Lower leg skin (tissue), 4 donors: ENCODE results near the gene DAAM1. TPM values are rescaled to one million over a fixed set of nuclear protein-coding genes. Genes with fewer than 3 reads are reported as not detected.

Experiments
- DNase-seq, 2 donors: peaks; one replicate each; pipeline ENCODE4 v3.0.0-alpha.2; 2019; ENCODE audit warnings: low spot score in 2 of 2
- H3K4me3 ChIP-seq: fragments of 200-600 bp; sonication (generic); 2 replicates; pipeline ENCODE4 v1.5.1; 2017; ENCODE audit warnings: mild to moderate bottlenecking, low read depth; ENCODE audit not compliant: poor library complexity, severe bottlenecking
- POLR2A ChIP-seq, 2 donors: fragments of 450-650 bp; IDR thresholded peaks; one replicate each; pipeline ENCODE4 v1.6.1; 2016 to 2017; ENCODE audit warnings: antibody characterized with exemption in 2 of 2, mild to moderate bottlenecking in 1 of 2, moderate library complexity in 1 of 2
- WGBS, 2 donors: methylation state at CpG; one replicate each; pipeline ENCODE4 v1.1.5; 2018; 5-methylcytosine and 5-hydroxymethylcytosine counted together
- intact Hi-C: fragments of 100-400 bp; cut with DNase I; formaldehyde crosslinking; loops from one replicate; pipeline ENCODE4 v1.15.0; 2023; ENCODE audit warnings: low total_unique reads
- total RNA-seq, 4 donors: library from RNA; depleted of rRNA; stranded (reverse); fragments of >200 nt; gene quantifications; one replicate each; pipeline ENCODE4 v1.1.0, GENCODE V29; 2016
- TF ChIP-seq, protein P1 (sequence below), 3 donors: fragments of 450-650 bp; IDR thresholded peaks; one replicate each; pipeline ENCODE4 v1.5.1; 2016; ENCODE audit warnings: antibody characterized with exemption in 3 of 3, mild to moderate bottlenecking in 3 of 3, moderate library complexity in 2 of 3

DAAM1 gene
- total RNA-seq, 4 donors from 2014 or later = 155 to 194 (median 183) TPM

DNA sequence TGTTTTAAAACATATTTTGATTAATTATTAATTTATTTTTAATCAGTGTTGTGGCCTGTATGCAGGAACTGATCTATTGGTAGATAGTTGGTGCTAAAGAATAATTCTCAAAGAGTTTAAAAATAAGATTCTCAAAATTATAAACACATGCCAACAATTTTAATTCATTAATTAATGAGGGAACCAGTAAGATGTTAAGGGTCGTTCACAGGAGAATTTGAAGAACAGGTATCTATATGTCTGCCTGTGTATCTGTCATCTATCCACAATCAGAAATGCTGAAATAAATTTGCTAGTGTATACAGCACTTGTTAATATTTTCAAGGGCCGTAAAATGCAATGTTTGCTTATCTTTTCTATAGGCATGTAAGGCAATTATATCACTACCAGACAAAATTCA, 18.4 kb downstream of the DAAM1 start:
- no peak for DNase-seq
- 94 to 96% methylated on average over 2 of the region's 2 CpGs for WGBS, 2 donors
- intact Hi-C loops = no loop called here
- TF ChIP-seq, protein P1, sequence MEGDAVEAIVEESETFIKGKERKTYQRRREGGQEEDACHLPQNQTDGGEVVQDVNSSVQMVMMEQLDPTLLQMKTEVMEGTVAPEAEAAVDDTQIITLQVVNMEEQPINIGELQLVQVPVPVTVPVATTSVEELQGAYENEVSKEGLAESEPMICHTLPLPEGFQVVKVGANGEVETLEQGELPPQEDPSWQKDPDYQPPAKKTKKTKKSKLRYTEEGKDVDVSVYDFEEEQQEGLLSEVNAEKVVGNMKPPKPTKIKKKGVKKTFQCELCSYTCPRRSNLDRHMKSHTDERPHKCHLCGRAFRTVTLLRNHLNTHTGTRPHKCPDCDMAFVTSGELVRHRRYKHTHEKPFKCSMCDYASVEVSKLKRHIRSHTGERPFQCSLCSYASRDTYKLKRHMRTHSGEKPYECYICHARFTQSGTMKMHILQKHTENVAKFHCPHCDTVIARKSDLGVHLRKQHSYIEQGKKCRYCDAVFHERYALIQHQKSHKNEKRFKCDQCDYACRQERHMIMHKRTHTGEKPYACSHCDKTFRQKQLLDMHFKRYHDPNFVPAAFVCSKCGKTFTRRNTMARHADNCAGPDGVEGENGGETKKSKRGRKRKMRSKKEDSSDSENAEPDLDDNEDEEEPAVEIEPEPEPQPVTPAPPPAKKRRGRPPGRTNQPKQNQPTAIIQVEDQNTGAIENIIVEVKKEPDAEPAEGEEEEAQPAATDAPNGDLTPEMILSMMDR (IDR thresholded peaks at IDR 0.05) = no peak
- no peak for TF ChIP-seq POLR2A (IDR thresholded peaks at IDR 0.05)
- no peak overlapping the region for H3K4me3 ChIP-seq

DNA sequence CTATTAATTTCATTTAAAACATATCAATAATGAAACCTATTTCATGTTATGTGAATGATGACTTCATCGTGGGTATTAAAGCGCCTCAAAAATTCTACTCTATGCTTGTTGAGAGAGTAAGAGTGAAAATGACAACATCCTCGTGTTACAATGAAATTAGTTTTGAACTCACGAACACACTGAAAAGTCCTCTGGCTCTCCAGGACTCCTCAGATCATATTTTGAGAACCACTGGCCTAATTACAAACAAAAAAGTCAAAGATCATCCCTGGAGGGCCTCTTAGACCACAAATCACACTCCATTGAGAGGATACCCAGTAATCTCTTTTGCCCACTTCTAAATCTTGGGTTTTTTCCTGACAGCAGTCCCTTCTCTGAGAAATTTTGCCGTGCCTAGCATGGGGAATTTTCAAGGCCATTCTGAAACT, 19.1 kb downstream of the DAAM1 start:
- no peak for TF ChIP-seq POLR2A (IDR thresholded peaks at IDR 0.05)
- TF ChIP-seq, protein P1 (IDR thresholded peaks at IDR 0.05) = no peak
- DNase-seq = no peak
- WGBS, 2 donors = 91 to 93% methylated on average over 5 of the region's 5 CpGs
- H3K4me3 ChIP-seq = no peak overlapping the region
- intact Hi-C loops = no loop called here

DNA sequence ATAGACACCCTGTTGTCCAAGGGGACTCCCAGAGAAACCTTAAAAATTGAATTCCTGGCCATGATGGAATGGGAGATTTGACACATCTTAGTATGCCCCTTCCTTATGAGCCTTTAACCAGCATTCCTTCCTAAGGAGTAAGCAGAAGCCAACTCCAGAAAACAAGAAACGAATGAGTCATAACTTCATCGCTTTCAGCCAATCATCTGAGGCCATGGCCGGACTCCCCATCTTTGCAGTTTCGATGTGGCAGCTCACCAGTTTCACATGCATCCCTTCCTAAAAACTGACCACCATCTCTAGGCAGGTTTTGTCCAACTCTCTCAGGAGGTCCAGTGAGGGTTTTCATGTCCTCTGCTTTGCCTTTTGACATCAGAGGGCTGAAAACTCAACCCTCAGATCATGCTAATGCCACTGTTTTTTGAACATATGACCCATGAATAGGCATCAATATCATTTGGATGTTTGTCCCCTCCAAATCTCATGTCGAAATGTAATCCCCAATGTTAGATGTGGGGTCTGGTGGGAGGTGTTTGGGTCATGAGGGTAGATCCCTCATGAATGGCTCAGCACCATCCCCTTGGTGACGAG, 19.9 kb downstream of the DAAM1 start:
- no peak for DNase-seq
- no peak overlapping the region for H3K4me3 ChIP-seq
- 88 to 90% methylated on average over 6 of the region's 6 CpGs for WGBS, 2 donors
- TF ChIP-seq POLR2A (IDR thresholded peaks at IDR 0.05) = no peak
- TF ChIP-seq, protein P1 (IDR thresholded peaks at IDR 0.05) = no peak
- intact Hi-C loops = no loop called here

DNA sequence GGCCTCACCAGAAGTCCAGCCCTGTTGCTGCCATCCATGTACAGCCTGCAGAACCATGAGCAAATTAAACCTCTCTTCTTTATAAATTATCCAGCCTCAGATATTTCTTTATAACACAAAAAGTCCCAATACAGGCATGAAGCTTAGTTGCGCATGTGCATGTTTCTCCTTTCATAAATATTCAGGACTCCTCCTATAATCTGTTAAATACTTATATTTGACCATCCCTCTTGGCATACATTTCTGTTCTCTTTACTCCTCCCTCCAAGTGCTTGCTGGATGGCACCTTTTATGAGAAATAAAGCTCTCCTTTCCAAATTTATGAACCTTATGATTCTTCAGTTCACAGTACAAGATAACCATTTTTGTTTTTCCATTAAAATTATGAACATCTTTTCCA, 20.5 kb downstream of the DAAM1 start:
- DNase-seq = no peak
- intact Hi-C loops = no loop called here
- no peak overlapping the region for H3K4me3 ChIP-seq
- WGBS, 2 donors = 96 to 97% methylated on average over 1 of the region's 1 CpG
- TF ChIP-seq, protein P1 (IDR thresholded peaks at IDR 0.05) = no peak
- TF ChIP-seq POLR2A (IDR thresholded peaks at IDR 0.05) = no peak

DNA sequence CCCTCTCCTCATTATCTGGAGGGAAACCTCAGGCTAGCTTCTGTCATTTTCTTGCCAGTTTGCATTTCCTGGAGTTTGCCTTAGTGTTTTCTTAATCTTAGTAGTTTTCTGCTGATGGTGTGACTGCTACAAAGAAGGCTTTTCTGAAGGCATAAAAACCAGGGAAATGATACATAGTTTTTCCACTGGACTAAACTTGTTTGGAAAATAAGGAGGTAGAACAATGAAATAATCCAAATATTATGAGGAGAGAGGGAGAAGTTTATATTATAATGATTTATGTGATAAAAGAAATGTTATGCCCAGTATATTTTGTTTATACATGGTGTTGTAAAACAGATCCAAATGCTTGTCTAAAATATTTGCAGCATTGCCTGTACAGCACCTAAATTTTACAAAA, 22.2 kb downstream of the DAAM1 start:
- no peak for DNase-seq
- intact Hi-C loops = no loop called here
- TF ChIP-seq, protein P1 (IDR thresholded peaks at IDR 0.05) = no peak
- TF ChIP-seq POLR2A (IDR thresholded peaks at IDR 0.05) = no peak
- no peak overlapping the region for H3K4me3 ChIP-seq
